Measurements from ENCODE around the gene GJC2. TPM values are rescaled to one million over a fixed set of nuclear protein-coding genes. Genes with fewer than 3 reads are reported as not detected.

The GJC2 gene
- total RNA-seq, result 0.86 and 3.3 TPM in 2 replicates

DNA sequence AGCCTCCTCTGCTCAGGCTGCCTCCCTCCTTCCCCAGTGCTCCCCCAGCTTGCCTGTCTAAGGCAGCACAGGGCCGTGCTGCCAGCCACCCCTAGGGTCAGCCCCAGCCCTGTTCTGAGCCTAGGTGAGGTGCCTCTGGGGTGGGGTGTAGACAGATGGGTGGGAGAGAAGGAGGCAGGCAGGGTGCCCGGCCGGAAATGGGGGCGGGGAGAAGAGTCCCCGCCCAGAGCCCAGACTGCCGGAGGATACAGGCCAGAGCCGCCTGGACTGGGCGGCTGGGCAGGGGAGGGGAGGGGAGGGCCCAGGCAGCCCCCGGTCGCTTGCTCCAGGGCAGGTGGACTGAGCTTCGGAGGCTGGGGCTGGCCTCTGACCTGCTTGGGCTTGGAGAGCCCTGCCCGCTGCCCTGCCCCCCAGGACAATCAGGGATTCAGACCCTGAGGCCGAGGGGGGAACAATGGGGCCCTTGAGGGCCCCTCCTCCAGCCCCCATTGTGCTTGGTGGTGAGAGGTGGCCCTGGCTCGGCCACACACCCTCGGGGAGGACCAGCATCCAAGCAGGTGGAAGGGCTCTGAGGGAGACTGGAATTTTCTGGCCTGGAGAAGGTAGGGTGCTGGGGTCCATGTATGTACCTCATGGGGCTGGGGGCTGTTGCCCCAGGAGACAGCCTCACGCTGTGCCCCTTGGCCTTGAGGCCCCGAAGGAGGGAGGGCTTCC is at the start of gene GJC2:
TSS of gene GJC2 (plus strand) at position 525 of the 714 bp plus-strand sequence. CDS start 7,829 bp downstream, outside the sequence.

DNA sequence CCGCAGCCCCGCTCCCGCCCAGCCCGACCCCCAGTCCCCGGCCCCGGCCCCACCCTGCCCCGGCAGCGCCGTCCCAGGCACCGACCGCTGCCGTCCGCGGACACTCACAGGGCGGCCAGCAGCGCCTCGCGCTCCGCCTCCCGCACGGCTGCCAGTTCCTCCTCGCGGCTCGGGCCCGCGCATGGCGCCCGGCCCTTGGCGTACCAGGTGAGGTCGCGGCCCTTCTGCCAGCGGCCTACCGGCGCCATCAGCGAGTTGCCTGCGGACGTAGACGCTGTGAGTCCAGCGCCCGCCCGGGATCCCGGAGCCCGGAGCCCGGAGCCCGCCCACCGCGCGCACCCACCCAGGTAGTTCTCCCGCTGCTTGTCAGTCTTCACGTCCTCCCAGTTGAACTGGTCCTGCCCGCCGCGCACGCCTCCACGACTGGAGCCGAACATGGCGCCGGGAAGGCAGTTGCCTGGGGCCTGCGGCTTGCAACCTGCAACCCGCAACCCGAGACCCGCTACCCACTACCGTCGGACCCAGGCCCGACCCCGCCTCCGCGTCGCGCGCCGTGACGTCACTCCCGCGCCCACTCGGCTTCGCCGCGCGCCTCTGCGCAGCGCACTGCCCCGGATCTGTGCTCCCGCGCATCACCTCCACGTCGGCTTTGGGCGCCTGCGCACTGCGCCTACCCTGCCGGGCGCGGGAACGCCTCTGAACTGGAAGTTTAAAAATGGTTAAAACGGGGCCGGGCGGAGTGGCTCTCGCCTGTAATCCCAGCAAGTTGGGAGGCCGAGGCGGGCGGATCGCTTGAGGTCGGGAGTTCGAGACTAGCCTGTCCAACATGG is 46.7 kb upstream of the GJC2 start, which contains the start of gene C1orf35:
TSS of gene C1orf35 (minus strand) at position 535 of the 830 bp plus-strand sequence. CDS start at position 437, 98 bp downstream.

DNA sequence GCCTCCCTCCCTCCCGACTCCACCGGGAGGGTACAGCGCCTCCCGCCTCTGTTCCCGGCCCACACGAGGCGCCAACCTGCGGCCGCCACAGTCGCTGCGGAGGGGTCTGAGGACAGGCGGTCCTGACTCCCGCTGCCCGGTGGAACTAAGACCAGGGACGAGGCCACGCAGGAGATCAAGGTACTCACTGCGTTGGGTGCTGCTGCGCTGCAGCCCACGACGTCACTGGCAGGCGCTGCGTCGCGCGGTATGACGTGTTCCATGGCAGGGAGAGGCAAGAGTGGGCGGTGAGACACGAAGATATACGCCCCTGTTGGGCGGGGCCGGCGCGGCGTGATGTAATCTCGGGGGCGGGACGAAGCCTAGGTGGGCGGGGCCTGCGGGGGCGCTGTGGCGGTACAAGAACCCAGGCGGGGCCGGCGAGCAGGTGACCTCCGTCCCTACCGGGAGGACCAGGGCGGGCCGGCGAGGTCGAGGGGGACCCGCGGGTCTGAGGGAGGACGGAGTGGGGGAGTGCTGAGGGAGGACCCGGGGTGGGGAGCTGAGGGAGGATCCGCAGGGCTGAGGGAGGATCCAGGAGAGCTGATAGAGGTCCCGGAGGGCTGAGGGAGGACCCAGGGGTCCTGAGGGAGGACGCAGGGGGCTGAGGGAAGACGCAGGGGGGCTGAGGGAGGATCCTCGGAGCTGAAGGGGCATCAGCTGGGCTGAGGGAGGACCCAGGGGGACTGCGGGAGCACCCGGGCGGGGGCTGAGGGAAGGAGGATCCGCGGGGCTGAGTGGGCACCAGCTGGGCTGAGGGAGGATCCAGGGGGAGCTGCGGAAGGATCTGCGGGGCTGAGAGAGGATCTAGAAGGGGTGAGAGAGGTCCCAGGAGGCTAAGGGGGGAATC is 40.4 kb upstream of the GJC2 start, which contains the start of gene MRPL55:
TSS of gene MRPL55 (minus strand) at position 227 of the 889 bp plus-strand sequence. CDS start 1,039 bp downstream, outside the sequence.

DNA sequence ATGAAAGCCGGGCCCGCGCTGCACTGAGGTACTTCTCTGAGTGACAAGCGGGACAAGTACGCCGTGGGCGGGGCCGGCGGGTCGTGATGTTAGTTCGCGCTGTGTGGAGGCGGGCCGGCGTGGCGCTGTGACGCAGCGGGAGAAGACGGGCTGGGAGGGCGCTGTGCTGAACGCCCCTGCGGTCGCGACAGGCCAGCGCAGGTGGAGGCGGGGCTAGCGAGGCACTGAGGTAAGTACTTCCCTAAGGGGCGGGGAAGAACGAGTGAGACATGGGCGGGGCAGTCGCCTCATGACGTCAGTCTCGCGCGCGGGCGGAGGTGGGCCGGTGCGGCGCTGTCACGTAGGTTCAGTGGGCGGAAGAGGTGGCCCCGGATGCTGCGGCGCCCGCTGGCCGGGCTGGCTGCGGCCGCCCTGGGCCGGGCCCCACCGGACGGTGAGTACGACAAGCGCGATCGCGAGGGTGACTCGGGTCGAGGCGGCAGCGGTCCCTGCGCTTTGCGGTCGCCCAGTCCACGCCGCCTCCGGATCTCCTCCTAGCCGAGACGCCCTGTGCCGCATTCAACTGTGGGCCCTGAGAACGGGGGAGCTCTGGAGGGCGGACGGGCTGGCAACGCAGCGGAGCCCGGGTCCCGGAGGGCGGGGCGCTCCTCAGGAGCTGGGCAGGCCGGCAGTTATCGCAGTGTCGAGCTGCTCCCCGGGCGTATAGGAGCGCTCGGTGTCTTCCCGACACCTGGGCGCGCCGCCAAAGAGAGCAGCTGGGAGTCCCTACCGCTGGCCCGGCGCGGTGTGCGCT is 9.6 kb upstream of the GJC2 start, which contains the start of gene GUK1:
TSS of gene GUK1 (plus strand) at position 349 of the 793 bp plus-strand sequence. CDS start at position 373, 24 bp downstream.

DNA sequence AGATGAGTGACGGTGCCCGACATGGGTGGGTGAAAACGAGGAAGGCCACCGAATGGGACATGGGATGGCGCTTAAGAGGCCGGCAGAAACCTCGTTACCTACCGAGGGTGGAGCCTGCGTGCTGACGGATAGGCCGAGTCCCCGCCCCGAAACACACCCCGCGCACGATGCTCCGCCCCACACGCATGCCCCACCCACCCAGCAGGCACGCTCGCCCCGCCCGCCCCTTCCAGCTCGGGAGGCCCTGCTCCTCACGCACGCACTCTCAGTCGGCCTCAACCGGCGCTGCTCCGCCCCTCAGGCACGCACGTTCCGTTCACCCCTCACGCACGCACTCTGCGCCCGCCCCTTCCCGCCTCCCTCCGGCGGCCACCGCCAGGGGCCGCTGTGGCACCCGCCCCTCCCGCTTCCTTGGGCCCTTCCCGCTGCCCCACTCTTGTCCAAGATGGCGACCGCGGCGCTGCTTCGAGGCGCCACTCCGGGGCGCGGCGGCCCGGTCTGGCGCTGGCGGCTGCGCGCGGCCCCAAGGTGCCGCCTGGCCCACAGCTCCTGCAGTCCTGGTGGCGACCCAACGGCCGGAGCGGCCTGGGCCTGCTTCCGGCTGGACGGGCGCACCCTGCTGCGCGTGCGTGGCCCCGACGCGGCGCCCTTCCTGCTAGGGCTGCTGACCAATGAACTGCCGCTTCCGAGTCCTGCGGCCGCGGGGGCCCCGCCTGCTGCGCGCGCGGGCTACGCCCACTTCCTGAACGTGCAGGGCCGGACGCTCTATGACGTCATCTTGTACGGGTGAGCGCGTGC is 15.8 kb downstream of the GJC2 start, which contains the start of gene IBA57:
TSS of gene IBA57 (plus strand) at position 433 of the 798 bp plus-strand sequence. CDS start at position 446, 13 bp downstream.

DNA sequence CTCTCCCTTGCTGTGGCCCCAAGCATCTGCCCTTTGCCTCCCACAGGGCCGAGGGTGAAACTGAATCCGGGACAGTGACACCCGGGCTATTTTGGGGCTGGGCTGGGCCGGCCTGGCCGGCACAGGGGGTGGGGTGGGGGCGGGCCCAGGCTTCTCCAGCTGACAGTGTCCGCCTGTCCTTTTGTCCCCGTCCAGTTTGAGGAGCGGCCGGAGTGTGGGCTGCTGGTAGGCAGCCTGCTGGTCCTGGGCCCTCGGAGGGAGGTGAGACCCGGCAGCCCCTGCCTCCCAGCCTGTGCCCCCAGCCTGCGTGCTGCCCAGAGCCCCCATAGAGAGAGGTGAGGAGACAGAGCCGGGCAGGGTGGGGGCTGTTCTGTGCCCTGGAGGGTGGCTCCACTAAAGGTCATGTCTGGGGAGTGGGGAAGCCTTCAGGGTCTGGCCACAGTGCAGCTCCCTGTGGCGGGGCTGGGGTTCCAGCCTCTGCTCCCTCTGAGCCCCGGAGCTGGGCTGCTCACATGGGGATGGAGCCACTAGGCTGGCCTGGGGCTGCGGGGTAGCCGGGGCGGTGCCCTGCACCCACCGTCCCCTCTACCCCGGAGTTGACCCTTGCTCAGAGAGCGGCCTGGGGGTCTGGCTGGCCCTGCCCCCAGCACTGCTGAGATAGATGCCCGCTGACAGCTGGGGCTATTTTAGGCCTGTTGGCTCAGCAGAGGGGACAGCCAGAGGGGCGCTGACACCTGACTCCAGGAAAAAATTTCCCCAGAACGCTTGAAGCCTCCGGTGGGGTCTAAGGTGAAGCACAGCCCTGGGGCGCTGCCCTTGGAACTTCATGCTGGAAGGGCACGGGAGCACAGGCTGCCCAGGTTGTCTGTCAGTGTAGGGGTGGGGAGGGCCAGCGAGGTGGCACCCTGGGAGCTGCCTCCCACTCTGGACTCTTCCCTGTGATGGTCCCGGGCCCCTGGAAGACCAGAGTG is 58.4 kb downstream of the GJC2 start, which contains the start of gene OBSCN:
TSS of gene OBSCN (plus strand) at position 194 of the 971 bp plus-strand sequence. CDS start 3,740 bp downstream, outside the sequence.

Small RNAs within 50 kb of the gene (small RNA-seq; reads per million reads assigned to genes)
- not detected for gene AL359510.1

Other genes starting within 250 kb of the GJC2 start
- gene WNT9A, start 202.0 kb upstream of the GJC2 start, total RNA-seq, result 3.5 and 3.9 TPM in 2 replicates
- gene WNT3A, start 142.9 kb upstream of the GJC2 start, total RNA-seq, result not detected in 2 replicates
- 349 and 404 TPM in 2 replicates for gene ARF1, start 67.2 kb upstream of the GJC2 start, total RNA-seq
- gene C1orf35, start 46.6 kb upstream of the GJC2 start, total RNA-seq, result 8.8 and 10.4 TPM in 2 replicates
- 39.2 and 40.9 TPM in 2 replicates for gene MRPL55, start 40.6 kb upstream of the GJC2 start, total RNA-seq
- gene GUK1, start 9.7 kb upstream of the GJC2 start, total RNA-seq, result 365 and 512 TPM in 2 replicates
- 9.1 and 11.8 TPM in 2 replicates for gene IBA57, start 15.9 kb downstream of the GJC2 start, total RNA-seq
- gene OBSCN, start 58.1 kb downstream of the GJC2 start, total RNA-seq, result 2.9 and 3.6 TPM in 2 replicates

All from vein endothelial cell (primary cell).